Panc1 (cell line): ENCODE data around the gene TWIST2.

Source experiments
- CTCF ChIP-seq: fragments of 450-650 bp; IDR thresholded peaks from 2 replicates; pipeline ENCODE4 v1.5.1; 2017; ENCODE audit warnings: mild to moderate bottlenecking
- POLR2AphosphoS5 ChIP-seq: IDR thresholded peaks from 2 replicates; pipeline ENCODE4 v1.6.1; 2012; ENCODE audit warnings: mild to moderate bottlenecking, low read depth, low read length, moderate library complexity
- SIN3A ChIP-seq: IDR thresholded peaks from 2 replicates; pipeline ENCODE4 v1.6.1; 2012; ENCODE audit warnings: low read depth, mild to moderate bottlenecking, low read length, moderate library complexity, borderline replicate concordance; ENCODE audit not compliant: insufficient read depth
- TCF7L2 ChIP-seq: IDR thresholded peaks from 2 replicates; pipeline ENCODE4 v1.6.1; 2011; ENCODE audit warnings: mild to moderate bottlenecking, low read depth, low read length, inconsistent platforms
- TF ChIP-seq, protein P1 (sequence below), 2 experiments: IDR thresholded peaks; 2 replicates each; pipeline ENCODE4 v1.6.1; 2011 to 2012; ENCODE audit warnings: low read depth in 2 of 2, control low read depth in 1 of 2, low read length in 1 of 2, mild to moderate bottlenecking in 1 of 2, moderate library complexity in 1 of 2; ENCODE audit not compliant: insufficient read depth in 1 of 2

- TF ChIP-seq, protein P1, sequence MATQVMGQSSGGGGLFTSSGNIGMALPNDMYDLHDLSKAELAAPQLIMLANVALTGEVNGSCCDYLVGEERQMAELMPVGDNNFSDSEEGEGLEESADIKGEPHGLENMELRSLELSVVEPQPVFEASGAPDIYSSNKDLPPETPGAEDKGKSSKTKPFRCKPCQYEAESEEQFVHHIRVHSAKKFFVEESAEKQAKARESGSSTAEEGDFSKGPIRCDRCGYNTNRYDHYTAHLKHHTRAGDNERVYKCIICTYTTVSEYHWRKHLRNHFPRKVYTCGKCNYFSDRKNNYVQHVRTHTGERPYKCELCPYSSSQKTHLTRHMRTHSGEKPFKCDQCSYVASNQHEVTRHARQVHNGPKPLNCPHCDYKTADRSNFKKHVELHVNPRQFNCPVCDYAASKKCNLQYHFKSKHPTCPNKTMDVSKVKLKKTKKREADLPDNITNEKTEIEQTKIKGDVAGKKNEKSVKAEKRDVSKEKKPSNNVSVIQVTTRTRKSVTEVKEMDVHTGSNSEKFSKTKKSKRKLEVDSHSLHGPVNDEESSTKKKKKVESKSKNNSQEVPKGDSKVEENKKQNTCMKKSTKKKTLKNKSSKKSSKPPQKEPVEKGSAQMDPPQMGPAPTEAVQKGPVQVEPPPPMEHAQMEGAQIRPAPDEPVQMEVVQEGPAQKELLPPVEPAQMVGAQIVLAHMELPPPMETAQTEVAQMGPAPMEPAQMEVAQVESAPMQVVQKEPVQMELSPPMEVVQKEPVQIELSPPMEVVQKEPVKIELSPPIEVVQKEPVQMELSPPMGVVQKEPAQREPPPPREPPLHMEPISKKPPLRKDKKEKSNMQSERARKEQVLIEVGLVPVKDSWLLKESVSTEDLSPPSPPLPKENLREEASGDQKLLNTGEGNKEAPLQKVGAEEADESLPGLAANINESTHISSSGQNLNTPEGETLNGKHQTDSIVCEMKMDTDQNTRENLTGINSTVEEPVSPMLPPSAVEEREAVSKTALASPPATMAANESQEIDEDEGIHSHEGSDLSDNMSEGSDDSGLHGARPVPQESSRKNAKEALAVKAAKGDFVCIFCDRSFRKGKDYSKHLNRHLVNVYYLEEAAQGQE (IDR thresholded peaks at IDR 0.05; ENCODE audit: insufficient read depth in 1 of 2, low read depth in 2 of 2, low read length in 1 of 2): no peak
- TF ChIP-seq CTCF (no peak), POLR2AphosphoS5 (no peak), SIN3A (no peak), TCF7L2 (no peak)
Observed at GRCh38 chr2:238862701-238863100, 14.8 kb downstream of the TWIST2 start.
